ENCODE results near the gene SORL1.

DNA sequence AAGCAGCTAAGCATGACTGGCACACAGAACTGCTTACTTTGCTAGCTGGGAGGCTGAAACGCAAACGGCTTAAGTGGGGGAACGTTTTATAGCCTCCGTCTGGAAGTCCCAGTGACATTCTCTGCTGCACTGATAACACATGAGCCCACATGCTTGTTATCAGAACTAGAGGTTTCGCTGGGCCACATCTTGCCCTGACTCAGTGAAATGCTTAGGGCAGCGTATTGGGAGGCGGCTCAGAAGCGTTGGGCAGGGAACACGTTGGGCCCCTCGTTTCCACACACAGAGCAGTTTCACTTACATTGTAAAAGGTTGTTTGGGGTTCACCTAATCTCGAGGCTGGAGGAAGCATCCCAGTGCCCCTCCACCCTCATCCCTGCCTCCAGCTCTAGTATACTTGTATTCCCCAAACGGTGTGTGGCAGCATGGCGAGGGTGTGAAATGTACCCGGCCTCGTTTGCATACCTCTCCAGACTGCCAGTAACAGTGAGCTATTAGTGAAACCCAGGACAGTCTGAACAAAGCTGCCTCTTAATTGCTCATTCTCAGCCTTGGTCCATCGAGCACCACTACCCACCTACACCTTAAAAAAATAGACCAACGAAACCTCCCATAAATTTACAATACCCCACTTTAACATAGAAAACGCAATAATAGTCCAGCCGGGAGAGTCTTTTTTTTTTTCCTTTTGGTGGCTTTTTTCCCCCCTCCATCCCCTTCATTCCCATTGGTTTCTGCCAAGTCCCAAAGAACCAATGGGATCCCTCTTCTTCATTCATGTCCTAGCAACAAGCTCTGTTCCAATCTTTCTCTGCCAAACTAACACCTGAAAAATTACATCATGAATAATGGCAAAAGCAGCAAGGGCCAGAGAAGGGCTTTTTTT lies 219.4 kb downstream of the SORL1 start:
- no peak for TF ChIP-seq EZH2 (IDR thresholded peaks at IDR 0.05; ENCODE audit: insufficient read depth, poor library complexity, severe bottlenecking)
- no peak for TF ChIP-seq EZH2phosphoT487 (IDR thresholded peaks at IDR 0.05; ENCODE audit: insufficient read depth, low read depth)

Data from GM23248 (cell line).